Endothelial cell of umbilical vein (primary cell): ENCODE results near the gene MYO5B.

ENCODE experiments used
- CTCF ChIP-seq, 2 donors: IDR thresholded peaks; 1 replicate in 1 of 2; 2 replicates in 1 of 2; pipeline ENCODE4 v1.5.1; 2011; ENCODE audit warnings: low read length in 2 of 2, mild to moderate bottlenecking in 2 of 2, moderate library complexity in 2 of 2, control low read depth in 1 of 2, inconsistent platforms in 1 of 2, low read depth in 1 of 2; ENCODE audit not compliant: insufficient read depth in 1 of 2; ENCODE audit errors: extremely low read depth in 1 of 2
- EZH2 ChIP-seq: IDR thresholded peaks from 2 replicates; pipeline ENCODE4 v1.6.1; 2012; ENCODE audit warnings: borderline replicate concordance, low read depth, mild to moderate bottlenecking, moderate library complexity, low read length, inconsistent platforms; ENCODE audit not compliant: severe bottlenecking
- FOS ChIP-seq: IDR thresholded peaks from 2 replicates; pipeline ENCODE4 v1.6.1; 2011; ENCODE audit warnings: mild to moderate bottlenecking, low read length, moderate library complexity, borderline replicate concordance; ENCODE audit not compliant: insufficient read depth
- JUN ChIP-seq: IDR thresholded peaks from 2 replicates; pipeline ENCODE4 v1.6.1; 2011; ENCODE audit warnings: borderline replicate concordance, low read depth; ENCODE audit not compliant: insufficient read length, insufficient read depth
- MAX ChIP-seq: IDR thresholded peaks from 2 replicates; pipeline ENCODE4 v1.6.1; 2011; ENCODE audit not compliant: insufficient read depth, insufficient read length
- MYC ChIP-seq: IDR thresholded peaks from one replicate; pipeline ENCODE4 v1.6.1; 2011; ENCODE audit warnings: mild to moderate bottlenecking, low read depth, low read length
- POLR2A ChIP-seq: IDR thresholded peaks from 2 replicates; pipeline ENCODE4 v1.6.1; 2012; ENCODE audit warnings: low read depth, mild to moderate bottlenecking, control low read depth, low read length
- POLR2AphosphoS5 ChIP-seq: IDR thresholded peaks from 2 replicates; pipeline ENCODE4 v1.6.1; 2012; ENCODE audit warnings: low read depth, mild to moderate bottlenecking, control low read depth, low read length, moderate library complexity; ENCODE audit not compliant: insufficient read depth

- no peak for TF ChIP-seq CTCF (IDR thresholded peaks at IDR 0.05; ENCODE audit: extremely low read depth in 1 of 2, insufficient read depth in 1 of 2, low read depth in 1 of 2, low read length in 2 of 2)
- no peak for TF ChIP-seq POLR2A
- TF ChIP-seq EZH2, result no peak
- TF ChIP-seq JUN, result no peak
- no peak for TF ChIP-seq MYC
- no peak for TF ChIP-seq POLR2AphosphoS5
- TF ChIP-seq MAX, result no peak
- no peak for TF ChIP-seq FOS
Observed at GRCh38 chr18:50192995-50193795, 1.8 kb downstream of the MYO5B start.
